Testis (tissue), 3 donors: ENCODE measurements around the gene OPRM1. TPM values are rescaled to one million over a fixed set of nuclear protein-coding genes. Genes with fewer than 3 reads are reported as not detected.

Source experiments
- DNase-seq: peaks from one replicate; pipeline ENCODE4 v3.0.0-alpha.2; 2019
- H3K27ac ChIP-seq, 2 donors: fragments of 200-600 bp; sonication (generic); one replicate each; pipeline ENCODE4 v1.5.1; 2019
- H3K27me3 ChIP-seq: fragments of 200-600 bp; sonication (generic); one replicate; pipeline ENCODE4 v1.5.1; 2019
- H3K36me3 ChIP-seq: fragments of 200-600 bp; sonication (generic); one replicate; pipeline ENCODE4 v1.5.1; 2017; ENCODE audit warnings: low read depth; ENCODE audit errors: missing control alignments
- H3K4me1 ChIP-seq: fragments of 200-600 bp; sonication (generic); one replicate; pipeline ENCODE4 v1.5.1; 2019
- H3K4me3 ChIP-seq, 2 donors: fragments of 200-600 bp; sonication (generic); one replicate each; pipeline ENCODE4 v1.5.1; 2017 to 2019
- H3K9me3 ChIP-seq: fragments of 200-600 bp; sonication (generic); one replicate; pipeline ENCODE4 v1.5.1; 2017
- CTCF ChIP-seq, 3 experiments: fragments of 450-650 bp in 2 of 3; fragments of 200-600 bp in 1 of 3; sonication (generic) in 1 of 3; IDR thresholded peaks; one replicate each; pipeline ENCODE4 v1.5.1; 2016 to 2019; ENCODE audit warnings: antibody characterized with exemption in 3 of 3, mild to moderate bottlenecking in 2 of 3, moderate library complexity in 1 of 3
- POLR2A ChIP-seq: fragments of 450-650 bp; IDR thresholded peaks from one replicate; pipeline ENCODE4 v1.6.1; 2017; ENCODE audit warnings: antibody characterized with exemption, mild to moderate bottlenecking, moderate library complexity
- WGBS, 2 donors: methylation state at CpG; one replicate each; pipeline ENCODE4 v1.1.5; 2018; 5-methylcytosine and 5-hydroxymethylcytosine counted together
- intact Hi-C: fragments of 100-400 bp; cut with DNase I; formaldehyde crosslinking; loops from one replicate; pipeline ENCODE4 v1.15.1; 2023; ENCODE audit warnings: low total_unique reads
- polyA plus RNA-seq: library from polyadenylated mRNA; stranded (reverse); fragments of 350-450 nt; fragmentation: Illumina TruSeq; extraction: RNeasy Lipid Tissue Mini Kit (QIAGEN cat#74804); gene quantifications from one replicate; pipeline ENCODE4 v1.2.3, GENCODE V29; 2014; ENCODE audit warnings: low read depth, low replicate concordance; ENCODE audit not compliant: insufficient read depth
- total RNA-seq, 2 donors: library from RNA; depleted of rRNA; stranded (reverse); fragments of >200 nt; gene quantifications; one replicate each; pipeline ENCODE4 v1.2.3, GENCODE V29; 2016

Gene OPRM1
- total and polyA plus RNA-seq, 3 donors from 2014 or later = 1.1 to 8.7 (median 4.0) TPM

- H3K9me3 ChIP-seq = no peaks in the 10 kb centered on the region
- intact Hi-C loops = loop anchor here (10.0 kb wide), 1 partner anchor 119 kb away; no protein-coding TSS in a partner anchor
- 58 to 82% methylated on average over 2 of the region's 2 CpGs for WGBS, 2 donors
- no peak overlapping the region for H3K4me3 ChIP-seq
- no peaks in the 10 kb centered on the region for H3K36me3 ChIP-seq
- no peak for DNase-seq
- no peak overlapping the region for H3K27ac ChIP-seq
- no peaks in the 10 kb centered on the region for H3K4me1 ChIP-seq
- no peaks in the 10 kb centered on the region for H3K27me3 ChIP-seq
- TF ChIP-seq POLR2A (no peak), CTCF (IDR thresholded peaks at IDR 0.05) (no peak)
Observed at GRCh38 chr6:154274168-154274567, 235.1 kb downstream of the OPRM1 start.

- Histone ChIP-seq H3K36me3 (no peaks in the 10 kb centered on the region), H3K9me3 (no peaks in the 10 kb centered on the region), H3K27me3 (no peaks in the 10 kb centered on the region), H3K4me3 (no peak overlapping the region), H3K4me1 (no peaks in the 10 kb centered on the region), H3K27ac (no peak overlapping the region)
- intact Hi-C loops = loop anchor here (10.0 kb wide), 1 partner anchor 122 kb away; no protein-coding TSS in a partner anchor
- no peak for DNase-seq
- TF ChIP-seq CTCF (IDR thresholded peaks at IDR 0.05) (peak; percentile 33 to 62 (median 57)), POLR2A (no peak)
- WGBS, 2 donors = 54 to 56% methylated on average over 11 of the region's 11 CpGs
Observed at GRCh38 chr6:154276810-154277628, 238.0 kb downstream of the OPRM1 start.

DNA sequence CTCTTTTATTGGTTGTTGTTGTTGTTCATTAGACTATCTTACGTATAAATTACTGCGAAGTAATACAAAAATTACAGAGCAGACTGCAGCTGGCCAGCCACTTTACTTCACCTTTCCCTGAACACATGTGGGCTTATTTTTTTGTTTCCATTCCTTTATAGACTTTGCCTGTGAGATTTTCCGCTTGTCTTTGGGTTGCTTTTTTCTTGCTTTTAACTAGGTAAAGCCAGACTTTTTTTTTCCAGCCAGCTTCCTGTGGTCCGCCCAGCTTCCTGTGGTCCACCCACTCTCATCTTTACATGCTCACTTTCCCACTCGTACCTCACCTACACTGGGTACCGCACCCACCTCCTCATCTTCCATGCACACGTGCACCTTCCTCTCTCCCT lies 238.6 kb downstream of the OPRM1 start:
- 62 to 64% methylated on average over 7 of the region's 7 CpGs for WGBS, 2 donors
- no peaks in the 10 kb centered on the region for H3K36me3 ChIP-seq
- H3K9me3 ChIP-seq = no peaks in the 10 kb centered on the region
- DNase-seq = no peak
- no peak overlapping the region for H3K27ac ChIP-seq
- no peaks in the 10 kb centered on the region for H3K27me3 ChIP-seq
- intact Hi-C loops = loop anchor here (10.0 kb wide), 1 partner anchor 123 kb away; no protein-coding TSS in a partner anchor
- no peak overlapping the region for H3K4me3 ChIP-seq
- no peaks in the 10 kb centered on the region for H3K4me1 ChIP-seq
- TF ChIP-seq POLR2A (no peak), CTCF (IDR thresholded peaks at IDR 0.05) (no peak)

DNA sequence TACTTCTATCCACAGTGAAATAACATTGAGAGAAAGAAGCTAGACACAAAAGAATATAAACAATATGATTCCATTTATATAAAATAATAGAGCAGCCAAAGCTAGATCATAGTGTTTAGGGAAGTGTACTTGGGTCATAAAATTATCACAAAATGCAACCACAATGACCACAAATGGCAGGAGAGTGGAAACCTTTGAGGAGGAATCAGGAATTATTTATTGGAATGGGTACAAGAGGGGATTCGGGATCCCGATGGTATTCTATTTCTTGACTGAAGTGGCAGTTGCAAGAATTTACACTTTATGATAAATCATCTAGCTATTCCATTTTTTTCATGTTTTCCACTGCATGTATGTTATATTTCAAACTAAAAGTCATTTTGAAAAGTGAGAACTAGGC lies 241.5 kb downstream of the OPRM1 start:
- H3K27ac ChIP-seq = no peak overlapping the region
- H3K4me1 ChIP-seq = no peaks in the 10 kb centered on the region
- H3K9me3 ChIP-seq = no peaks in the 10 kb centered on the region
- H3K36me3 ChIP-seq = no peaks in the 10 kb centered on the region
- no peak overlapping the region for H3K4me3 ChIP-seq
- no peak for DNase-seq
- no peaks in the 10 kb centered on the region for H3K27me3 ChIP-seq
- WGBS, 2 donors = 90 to 91% methylated on average over 2 of the region's 2 CpGs
- intact Hi-C loops = no loop called here
- no peak for TF ChIP-seq CTCF (IDR thresholded peaks at IDR 0.05)
- TF ChIP-seq POLR2A = no peak
